Measurements from ENCODE around the gene SOX9. TPM values are rescaled to one million over a fixed set of nuclear protein-coding genes. Genes with fewer than 3 reads are reported as not detected.

SOX9 gene
- total RNA-seq, 1 experiment from 2014 or later: 21.7 TPM

GRCh38 chr17:72101526-72101925, 19.3 kb upstream of the SOX9 start:
- no peak overlapping the region for H2AFZ ChIP-seq
- H4K20me1 ChIP-seq (ENCODE audit: insufficient read depth): no peaks in the 10 kb centered on the region
- no peak overlapping the region for H3K4me3 ChIP-seq
- H3K9me2 ChIP-seq (ENCODE audit: insufficient read depth): no peaks in the 10 kb centered on the region
- intact Hi-C loops (cut with micrococcal nuclease; ENCODE audit: unreplicated experiment): no loop called here
- DNase-seq: no peak
- peaks cover 25% of the 10 kb centered on the region for H3K4me1 ChIP-seq (replicated peaks; ENCODE audit: insufficient read depth)
- H3K79me2 ChIP-seq (ENCODE audit: low read depth): no peaks in the 10 kb centered on the region
- peaks cover 15% of the 10 kb centered on the region for H3F3A ChIP-seq (ENCODE audit: insufficient read depth, low read depth)
- ChIA-PET POLR2A (ENCODE audit: unreplicated experiment) (no interaction called here), CTCF (no interaction called here)
- no peak overlapping the region for H3K4me2 ChIP-seq
- TF ChIP-seq EZH2 (IDR thresholded peaks at IDR 0.05; ENCODE audit: low read depth) (no peak), CTCF (conservative IDR thresholded peaks at IDR 0.05) (no peak)
- no peaks in the 10 kb centered on the region for H3K36me3 ChIP-seq (ENCODE audit: low read depth)
- peaks cover 9% of the 10 kb centered on the region; the same call in 1 of the 2 replicates for H3K9me3 ChIP-seq (ENCODE audit: insufficient read depth, low read depth)
- no peak overlapping the region for H3K27ac ChIP-seq
- no TSS peak for BruUV-seq (replicated peaks)
- no peaks in the 10 kb centered on the region for H3K27me3 ChIP-seq (ENCODE audit: insufficient read depth, low read depth)

- H3K27ac ChIP-seq: no peak overlapping the region
- no peak overlapping the region for H2AFZ ChIP-seq
- intact Hi-C loops (cut with micrococcal nuclease; ENCODE audit: unreplicated experiment): no loop called here
- H3F3A ChIP-seq (ENCODE audit: insufficient read depth, low read depth): peaks cover 6% of the 10 kb centered on the region
- H3K27me3 ChIP-seq (ENCODE audit: insufficient read depth, low read depth): no peaks in the 10 kb centered on the region
- H3K9me2 ChIP-seq (ENCODE audit: insufficient read depth): no peaks in the 10 kb centered on the region
- peaks cover 9% of the 10 kb centered on the region; the same call in 1 of the 2 replicates for H3K9me3 ChIP-seq (ENCODE audit: insufficient read depth, low read depth)
- POLR2A ChIA-PET (ENCODE audit: unreplicated experiment): no interaction called here
- H4K20me1 ChIP-seq (ENCODE audit: insufficient read depth): no peaks in the 10 kb centered on the region
- no peak for TF ChIP-seq EZH2 (IDR thresholded peaks at IDR 0.05; ENCODE audit: low read depth)
- no peak for TF ChIP-seq CTCF (conservative IDR thresholded peaks at IDR 0.05)
- H3K4me1 ChIP-seq (replicated peaks; ENCODE audit: insufficient read depth): peaks cover 16% of the 10 kb centered on the region
- CTCF ChIA-PET: no interaction called here
- no peak for DNase-seq
- no peak overlapping the region for H3K4me2 ChIP-seq
- H3K36me3 ChIP-seq (ENCODE audit: low read depth): no peaks in the 10 kb centered on the region
- no TSS peak for BruUV-seq (replicated peaks)
- H3K4me3 ChIP-seq: no peak overlapping the region
- H3K79me2 ChIP-seq (ENCODE audit: low read depth): no peaks in the 10 kb centered on the region
These were observed 18.5 kb upstream of the SOX9 start for GRCh38 chr17:72102366-72102765.

GRCh38 chr17:72104164-72104862, 16.5 kb upstream of the SOX9 start:
- CTCF ChIA-PET: no interaction called here
- Histone ChIP-seq H3K9me2 (ENCODE audit: insufficient read depth) (no peaks in the 10 kb centered on the region), H3K36me3 (ENCODE audit: low read depth) (no peaks in the 10 kb centered on the region), H3F3A (ENCODE audit: insufficient read depth, low read depth) (no peaks in the 10 kb centered on the region), H3K4me1 (replicated peaks; ENCODE audit: insufficient read depth) (peaks cover 12% of the 10 kb centered on the region), H3K4me3 (no peak overlapping the region), H4K20me1 (ENCODE audit: insufficient read depth) (no peaks in the 10 kb centered on the region), H3K79me2 (ENCODE audit: low read depth) (no peaks in the 10 kb centered on the region), H3K4me2 (peak overlapping the region; percentile 15; the same call in 1 of the 2 replicates), H2AFZ (no peak overlapping the region), H3K9me3 (ENCODE audit: insufficient read depth, low read depth) (no peaks in the 10 kb centered on the region; the same call in 1 of the 2 replicates), H3K27ac (no peak overlapping the region), H3K27me3 (ENCODE audit: insufficient read depth, low read depth) (no peaks in the 10 kb centered on the region)
- intact Hi-C loops (cut with micrococcal nuclease; ENCODE audit: unreplicated experiment): no loop called here
- TF ChIP-seq EZH2 (IDR thresholded peaks at IDR 0.05; ENCODE audit: low read depth) (no peak), CTCF (conservative IDR thresholded peaks at IDR 0.05) (no peak)
- peak in 1 of 2 experiments; percentile 63 for DNase-seq
- BruUV-seq (replicated peaks): no TSS peak
- POLR2A ChIA-PET (ENCODE audit: unreplicated experiment): interaction anchor here (0.6 kb wide), 2 partner anchors 17 to 246 kb away, joined by 3 to 12 read pairs; no protein-coding TSS in a partner anchor

Data from PC-9 (cell line).